ENCODE measurements around the gene ADGRG7.
"Not testable (repeated sequence)": the region's sequence is repeated elsewhere in the genome, so short reads cannot be mapped to it uniquely, and the experiment has no call there.

The ADGRG7 gene

DNA sequence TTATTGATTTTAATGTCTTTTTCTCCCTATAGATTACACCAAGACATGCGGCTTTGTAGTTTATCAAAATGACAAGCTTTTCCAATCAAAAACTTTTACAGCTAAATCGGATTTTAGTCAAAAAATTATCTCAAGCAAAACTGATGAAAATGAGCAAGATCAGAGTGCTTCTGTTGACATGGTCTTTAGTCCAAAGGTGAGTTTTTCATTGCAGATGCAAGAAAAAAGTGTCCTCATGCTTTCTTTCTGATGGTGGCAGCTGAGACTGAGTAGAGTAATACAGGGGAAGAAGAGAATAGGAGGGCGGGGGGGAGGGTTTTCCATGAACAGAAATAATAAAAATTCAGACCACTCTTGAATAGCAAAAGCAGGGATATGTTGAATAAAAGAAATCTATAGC lies 36.5 kb downstream of the ADGRG7 start:
- no peak for DNase-seq (ENCODE audit: low read depth)

DNA sequence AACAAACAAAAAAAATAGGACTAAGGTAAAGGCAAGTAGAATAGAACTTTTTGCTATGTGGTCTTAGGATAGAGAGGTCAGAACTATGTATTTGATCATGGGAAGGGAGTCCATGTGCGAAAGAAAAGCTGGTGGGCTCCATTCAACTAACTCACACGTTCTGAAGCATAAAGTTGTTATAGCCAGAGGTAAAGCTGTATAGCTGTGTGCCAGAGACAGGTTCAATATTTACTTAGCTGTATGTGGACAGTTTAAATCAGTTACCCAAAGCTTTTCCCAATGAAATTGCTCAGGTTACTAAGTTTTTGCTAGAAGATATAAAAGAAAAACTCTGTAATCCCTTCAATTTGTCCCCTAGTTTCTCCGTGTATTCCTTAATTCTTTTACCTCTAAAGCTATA lies 37.8 kb downstream of the ADGRG7 start:
- no peak for DNase-seq (ENCODE audit: low read depth)

DNA sequence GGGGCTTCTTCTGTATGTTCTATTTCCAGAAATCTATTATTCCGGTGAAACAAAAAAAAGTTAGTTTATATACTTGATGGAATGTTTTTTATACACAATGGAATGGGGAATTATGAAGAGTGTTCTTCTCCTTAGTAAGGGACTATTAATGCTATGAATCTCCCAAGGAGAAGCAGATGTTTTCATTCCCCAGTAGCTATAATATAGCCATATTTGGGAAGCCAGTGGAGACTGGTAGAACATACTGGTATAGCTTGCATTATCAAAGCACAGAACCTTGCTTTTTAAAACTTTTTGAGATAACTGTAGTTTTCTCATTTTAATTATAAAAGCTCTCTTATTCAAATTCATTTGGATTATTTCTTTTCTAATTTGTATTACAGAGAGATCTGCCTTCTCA lies 38.3 kb downstream of the ADGRG7 start:
- DNase-seq (ENCODE audit: low read depth): no peak

DNA sequence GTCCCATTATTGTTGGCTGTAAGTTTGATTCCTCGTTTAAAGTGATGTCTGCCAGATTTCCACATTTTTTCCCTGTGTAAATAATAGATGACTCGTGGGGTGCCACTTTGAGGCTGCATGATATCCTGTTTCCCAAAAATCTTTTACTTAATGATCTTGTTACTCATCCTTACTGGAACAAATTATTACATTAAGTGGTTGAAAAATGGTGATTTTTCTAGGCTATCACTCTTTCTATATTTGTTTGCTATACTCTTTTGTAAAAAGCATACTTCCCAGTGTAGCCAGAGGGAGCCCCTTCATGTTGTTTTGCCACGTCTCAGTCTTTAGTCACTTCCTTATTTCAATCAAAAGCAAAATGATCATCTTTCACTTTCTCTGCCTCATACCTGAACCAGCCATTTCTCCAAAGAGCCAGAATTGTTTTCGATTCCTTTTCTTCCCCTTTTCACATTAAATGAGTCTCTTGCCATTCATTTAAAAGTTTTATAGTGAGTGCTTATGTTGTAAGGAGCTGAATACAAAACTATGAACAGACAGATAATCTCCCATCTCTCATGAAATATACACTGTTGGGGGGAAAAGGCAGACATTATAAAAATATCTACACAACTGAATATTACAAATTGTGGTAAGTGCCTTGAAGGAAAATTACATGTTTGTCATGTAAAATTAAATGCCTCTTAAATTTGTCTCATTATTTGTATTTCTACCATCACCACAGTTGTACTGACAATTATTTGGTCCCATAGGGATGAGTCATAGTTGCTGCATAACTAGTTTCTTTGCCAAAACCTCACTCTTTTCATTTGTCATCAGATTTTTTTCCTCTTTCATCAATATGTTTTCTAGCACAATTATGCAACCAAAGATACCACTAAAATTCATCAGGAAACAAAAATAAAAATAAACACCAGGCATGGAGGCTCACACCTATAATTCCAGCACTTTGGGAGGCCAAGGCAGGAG lies 41.5 kb downstream of the ADGRG7 start:
- no peak for DNase-seq (ENCODE audit: low read depth)

DNA sequence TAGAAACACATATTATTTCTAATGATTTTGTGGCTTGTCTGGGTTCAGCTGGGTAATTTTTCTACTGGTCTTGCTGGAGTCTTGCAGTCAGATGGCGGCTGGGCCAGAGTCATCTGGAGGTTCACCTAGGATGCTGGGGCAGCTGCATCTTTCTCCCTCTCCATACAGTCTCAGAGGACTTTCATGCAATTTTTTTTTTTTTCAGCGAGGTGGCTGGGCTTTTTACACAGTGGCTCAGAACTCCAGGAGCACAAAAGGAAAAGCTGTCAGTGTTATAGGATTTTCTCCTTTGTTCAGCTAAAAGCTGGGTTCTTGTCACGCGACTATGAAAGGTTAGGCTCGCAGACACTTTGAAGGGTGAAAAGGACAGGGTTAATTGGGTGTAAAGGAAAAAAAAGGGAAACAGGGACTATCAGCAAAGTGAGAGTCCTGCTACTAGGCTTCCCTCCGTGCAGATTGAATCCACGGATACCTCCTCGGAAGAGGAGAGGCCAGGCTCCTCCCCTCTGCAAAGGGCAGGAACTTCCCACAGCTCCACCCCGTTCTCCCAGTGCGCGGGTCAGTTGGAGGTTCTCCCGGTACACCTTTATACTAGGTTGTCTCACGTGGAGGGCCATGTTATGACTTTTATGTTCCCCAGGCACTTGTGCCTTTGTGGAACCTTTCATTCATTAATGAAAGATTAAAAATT lies 44.3 kb downstream of the ADGRG7 start:
- no peak for DNase-seq (ENCODE audit: low read depth)

DNA sequence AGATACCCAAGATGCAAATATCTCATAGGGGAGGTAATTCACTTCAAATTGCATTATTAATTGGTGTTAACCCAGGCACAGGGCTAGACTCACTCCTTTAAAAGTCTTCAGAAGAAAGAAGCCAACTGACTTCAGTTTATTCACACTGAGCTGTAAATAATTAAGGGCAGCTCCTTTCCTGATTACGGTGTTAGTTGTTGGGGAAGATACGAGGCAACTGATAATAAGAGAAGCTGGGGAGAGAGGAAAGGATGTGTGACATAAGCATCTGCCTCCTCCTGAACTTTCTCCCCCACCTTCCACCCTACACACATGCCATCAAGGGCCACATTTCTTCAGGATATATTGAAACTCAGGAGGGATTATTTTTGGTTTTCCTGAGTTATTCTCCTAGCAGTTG lies 47.5 kb downstream of the ADGRG7 start:
- no peak for DNase-seq (ENCODE audit: low read depth)

DNA sequence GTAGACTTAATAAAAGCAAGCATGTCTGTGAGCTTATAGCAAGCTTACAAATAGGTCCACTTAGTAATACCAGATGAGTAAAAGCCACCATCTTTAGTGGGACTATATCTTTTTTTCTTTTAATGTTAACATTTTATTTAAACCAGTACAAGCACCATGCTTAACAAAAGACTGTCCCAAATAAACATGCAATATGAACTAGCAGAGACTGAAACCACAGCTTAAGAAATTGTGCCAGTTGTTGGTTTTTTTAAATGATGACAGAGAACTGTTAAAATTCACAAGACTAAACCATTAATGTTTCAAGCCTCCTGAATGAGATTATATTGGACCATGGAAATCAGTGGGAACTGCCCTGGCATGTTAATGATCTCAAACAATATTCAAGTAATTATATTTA lies 51.9 kb downstream of the ADGRG7 start:
- not testable (repeated sequence) for DNase-seq (ENCODE audit: low read depth)

DNA sequence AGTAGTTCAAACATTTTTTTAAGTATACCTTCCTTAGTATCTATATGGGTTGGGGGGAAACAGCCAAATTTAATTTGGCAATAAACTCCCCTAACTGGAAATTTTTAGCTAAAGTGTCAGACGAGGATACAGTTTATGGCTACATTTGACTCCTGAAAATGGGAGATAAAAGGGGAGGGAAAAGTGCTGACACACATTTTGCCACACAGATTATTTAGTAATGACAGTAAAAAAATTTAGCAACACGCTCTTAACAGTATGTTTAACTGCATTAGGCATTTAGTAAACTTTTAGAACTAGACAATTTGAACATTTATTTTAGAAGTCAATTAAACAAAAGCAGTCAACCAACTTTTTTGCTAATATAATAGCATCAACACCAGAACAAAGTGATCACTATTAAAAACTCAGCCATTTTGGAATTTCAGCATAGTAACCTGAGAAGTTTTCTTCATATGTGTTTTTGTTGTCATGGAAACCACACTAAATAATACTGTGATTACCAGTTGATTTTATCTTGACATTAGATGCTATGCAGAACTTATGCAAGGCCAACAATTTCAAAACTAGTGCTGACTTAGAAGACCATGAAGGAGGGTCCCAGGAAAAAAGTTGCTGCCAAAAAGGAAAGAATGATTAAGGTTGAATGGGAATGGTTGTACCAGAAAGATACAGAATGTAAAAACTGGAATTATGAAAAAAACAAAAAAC lies 52.9 kb downstream of the ADGRG7 start:
- no peak for DNase-seq (ENCODE audit: low read depth)

DNA sequence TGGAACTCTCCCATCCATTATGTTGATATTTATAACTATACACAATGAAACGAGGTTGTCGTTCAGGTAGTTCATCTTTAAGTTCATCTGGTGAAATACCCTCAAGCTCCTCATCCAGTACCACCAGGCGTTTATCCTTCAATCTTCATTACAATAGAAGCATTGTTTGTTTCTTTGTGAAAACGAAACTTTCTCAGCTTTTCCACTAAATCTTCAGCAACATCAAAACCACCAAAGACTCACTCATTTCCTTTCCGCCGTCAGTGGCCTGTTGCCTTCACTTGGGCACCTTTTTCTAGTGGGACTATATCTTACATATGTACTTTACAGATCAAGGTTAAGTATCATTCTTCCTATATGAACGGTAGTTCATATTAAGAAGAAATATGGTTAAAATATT lies 55.8 kb downstream of the ADGRG7 start:
- DNase-seq (ENCODE audit: low read depth): no peak

DNA sequence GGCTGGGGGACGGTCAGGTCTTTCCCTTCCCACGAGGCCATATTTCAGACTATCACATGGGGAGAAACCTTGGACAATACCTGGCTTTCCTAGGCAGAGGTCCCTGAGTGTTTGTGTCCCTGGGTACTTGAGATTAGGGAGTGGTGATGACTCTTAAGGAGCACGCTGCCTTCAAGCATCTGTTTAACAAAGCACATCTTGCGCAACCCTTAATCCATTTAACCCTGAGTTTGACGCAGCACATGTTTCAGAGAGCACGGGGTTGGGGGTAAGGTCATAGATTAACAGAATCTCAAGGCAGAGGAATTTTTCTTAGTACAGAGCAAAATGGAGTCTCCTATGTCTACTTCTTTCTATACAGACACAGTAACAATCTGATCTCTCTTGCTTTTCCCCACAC lies 57.3 kb downstream of the ADGRG7 start:
- DNase-seq (ENCODE audit: low read depth): not testable (repeated sequence)

DNA sequence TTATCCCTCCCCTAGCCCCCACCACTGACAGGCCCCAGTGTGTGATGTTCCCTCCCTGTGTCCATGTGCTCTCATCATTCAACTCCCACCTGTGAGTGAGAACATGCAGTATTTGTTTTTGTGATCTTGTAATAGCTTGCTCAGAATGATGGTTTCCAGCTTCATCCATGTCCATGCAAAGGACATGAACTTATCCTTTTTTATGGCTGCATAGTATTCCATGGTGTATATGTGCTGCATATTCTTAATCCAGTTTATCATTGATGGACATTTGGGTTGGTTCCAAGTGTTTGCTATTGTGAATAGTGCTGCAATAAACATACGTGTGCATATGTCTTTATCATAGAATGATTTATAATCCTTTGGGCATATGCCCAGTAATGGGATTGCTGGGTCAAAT lies 57.9 kb downstream of the ADGRG7 start:
- not testable (repeated sequence) for DNase-seq (ENCODE audit: low read depth)

DNA sequence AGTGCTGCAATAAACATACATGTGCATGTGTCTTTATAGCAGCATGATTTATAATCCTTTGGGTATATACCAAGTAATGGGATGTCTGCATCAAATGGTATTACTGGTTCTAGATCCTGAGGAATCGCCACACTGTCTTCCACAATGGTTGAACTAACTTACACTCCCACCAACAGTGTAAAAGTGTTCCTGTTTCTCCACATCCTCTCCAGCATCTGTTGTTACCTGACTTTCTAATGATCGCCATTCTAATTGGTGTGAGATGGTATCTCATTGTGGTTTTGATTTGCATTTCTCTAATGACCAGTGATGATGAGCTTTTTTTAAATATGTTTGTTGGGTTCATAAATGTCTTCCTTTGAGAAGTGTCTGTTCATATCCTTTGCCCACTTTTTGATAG lies 61.6 kb downstream of the ADGRG7 start:
- DNase-seq (ENCODE audit: low read depth): not testable (repeated sequence)

DNA sequence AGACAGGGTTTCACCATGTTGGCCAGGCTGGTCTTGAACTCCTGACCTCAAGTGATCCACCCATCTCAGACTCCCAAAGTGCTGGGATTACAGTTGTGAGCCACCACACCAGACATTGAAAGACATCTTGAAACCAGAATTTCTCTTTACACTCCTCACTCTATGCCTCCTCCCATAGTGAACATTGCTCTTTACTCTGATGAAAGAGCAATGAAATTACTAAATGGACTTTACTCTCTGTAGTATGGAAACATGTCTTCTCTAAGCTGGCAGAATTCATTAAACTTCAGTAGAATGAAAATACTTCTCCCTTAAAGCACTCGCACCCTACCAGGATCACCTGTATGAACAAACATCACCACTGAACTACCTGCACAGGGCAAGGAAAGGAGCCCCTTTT lies 72.1 kb downstream of the ADGRG7 start:
- no peak for DNase-seq (ENCODE audit: low read depth)

DNA sequence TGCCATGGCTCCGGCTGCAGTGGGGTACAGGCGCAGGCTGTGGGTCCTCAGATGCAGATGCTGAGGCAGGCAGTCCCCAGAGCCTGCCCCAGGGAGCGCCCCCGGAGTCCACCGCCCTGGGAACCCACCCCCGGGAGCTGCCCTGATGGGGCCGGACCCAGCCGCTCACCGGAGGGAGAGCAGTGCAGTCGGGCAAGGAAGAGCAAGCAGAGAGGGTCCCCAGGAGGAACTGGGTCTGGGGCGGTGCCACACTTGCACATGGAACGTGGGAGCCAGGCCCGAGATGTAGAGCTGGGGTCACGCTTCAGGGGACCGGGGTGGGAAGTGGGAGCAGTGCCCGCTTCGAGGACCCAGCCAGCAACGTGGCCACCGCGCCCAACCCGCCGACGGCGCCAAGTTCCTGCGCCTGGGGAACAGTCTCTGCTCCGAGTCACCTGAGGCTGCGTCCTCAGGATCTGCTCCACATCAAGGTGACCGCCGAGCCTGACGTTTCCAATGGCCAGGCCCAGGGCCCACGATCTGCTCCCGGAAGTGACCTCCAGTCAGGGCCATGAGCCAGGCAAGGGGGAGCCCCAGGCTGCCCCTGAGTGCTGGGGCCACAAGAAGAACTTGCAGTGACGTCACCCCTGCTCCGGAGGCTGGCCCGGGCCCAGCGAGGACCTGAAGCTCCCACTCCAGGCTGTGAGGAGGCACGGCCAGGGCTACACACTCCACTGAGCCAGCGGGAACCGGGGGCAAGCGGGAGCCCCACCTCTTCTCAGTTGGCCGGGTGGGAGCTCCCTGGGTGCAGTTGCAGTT lies 72.9 kb downstream of the ADGRG7 start:
- no peak for DNase-seq (ENCODE audit: low read depth)

DNA sequence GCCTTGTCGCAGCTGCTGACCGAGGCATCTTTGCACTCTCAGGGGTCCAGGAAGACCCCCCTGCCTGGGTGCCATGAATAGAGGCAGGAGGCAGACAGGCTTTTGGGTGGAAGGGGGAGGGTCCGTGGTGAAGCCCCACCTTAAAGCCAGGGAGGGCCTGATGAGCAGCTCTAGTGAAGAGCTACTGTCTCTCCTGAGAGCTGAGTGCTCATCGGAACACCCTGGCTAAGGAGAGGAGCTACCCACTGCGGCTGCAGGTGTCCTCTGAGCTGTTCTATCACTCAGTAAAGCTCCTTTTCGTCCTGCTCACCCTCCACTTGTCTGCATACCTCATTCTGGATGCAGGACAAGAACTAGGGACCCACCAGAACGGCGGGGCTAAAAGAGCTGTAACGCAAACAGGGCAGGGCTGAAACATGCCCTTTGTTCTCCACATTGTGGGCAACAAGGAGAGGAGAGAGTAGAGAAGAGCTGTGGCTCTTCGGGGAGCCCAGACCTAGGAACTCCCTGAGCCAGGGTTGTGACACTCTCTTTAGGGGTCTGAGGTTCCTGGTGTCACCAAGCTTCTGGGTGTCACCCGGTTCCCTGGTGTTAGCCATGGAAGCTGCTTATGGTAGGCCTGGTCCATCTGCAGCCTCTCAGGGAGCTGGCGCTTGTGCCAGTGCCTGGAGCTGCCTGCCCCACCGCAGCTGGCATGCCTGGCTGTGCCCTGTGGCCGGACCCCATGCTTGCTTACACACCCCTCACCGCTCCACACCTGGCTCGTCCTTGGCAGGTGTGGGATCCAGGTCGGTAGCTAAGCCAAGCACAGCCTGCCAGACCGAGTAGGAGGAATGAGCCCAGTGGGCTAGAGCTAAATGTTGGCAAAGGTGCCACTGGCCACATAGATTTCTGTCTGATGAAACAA lies 73.7 kb downstream of the ADGRG7 start:
- DNase-seq (ENCODE audit: low read depth): no peak

DNA sequence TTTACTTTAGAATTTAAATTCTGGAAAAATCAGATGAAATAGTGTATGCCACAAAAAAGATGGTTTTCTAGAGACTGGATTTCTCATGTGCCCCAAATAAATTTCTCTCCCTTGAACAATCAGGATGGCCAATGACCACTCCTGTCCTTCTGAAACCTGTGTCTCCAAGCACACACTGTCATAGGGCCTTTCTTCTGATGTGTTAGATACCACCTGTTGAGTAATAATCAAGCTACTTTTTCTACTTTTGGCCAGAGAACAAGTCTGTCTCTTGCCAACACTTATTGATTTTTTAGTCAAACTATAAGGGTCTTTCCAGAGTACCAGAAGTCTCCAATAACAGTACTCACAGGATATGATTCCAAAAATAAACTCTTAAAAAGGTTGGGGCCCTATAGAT lies 83.8 kb downstream of the ADGRG7 start:
- no peak for DNase-seq (ENCODE audit: low read depth)

DNA sequence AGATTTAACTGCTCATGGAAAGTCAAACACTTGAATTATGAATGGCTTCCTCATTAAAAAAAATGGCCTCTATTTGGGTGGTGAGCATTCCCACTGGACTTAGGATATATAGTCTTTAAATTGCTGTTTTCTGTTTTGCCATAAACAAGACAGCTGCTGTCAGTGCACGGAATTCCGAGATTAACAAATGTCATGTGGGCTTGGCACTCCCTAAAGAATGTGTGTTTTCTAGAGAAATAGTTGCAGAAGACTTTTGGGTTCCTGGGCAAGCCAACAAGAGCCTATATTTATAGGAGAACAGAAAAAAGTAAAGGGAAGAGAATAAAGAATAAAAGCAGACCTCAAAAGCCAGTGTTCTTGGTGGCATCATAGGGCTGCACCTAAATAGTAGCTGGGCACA lies 86.3 kb downstream of the ADGRG7 start:
- DNase-seq (ENCODE audit: low read depth): no peak

DNA sequence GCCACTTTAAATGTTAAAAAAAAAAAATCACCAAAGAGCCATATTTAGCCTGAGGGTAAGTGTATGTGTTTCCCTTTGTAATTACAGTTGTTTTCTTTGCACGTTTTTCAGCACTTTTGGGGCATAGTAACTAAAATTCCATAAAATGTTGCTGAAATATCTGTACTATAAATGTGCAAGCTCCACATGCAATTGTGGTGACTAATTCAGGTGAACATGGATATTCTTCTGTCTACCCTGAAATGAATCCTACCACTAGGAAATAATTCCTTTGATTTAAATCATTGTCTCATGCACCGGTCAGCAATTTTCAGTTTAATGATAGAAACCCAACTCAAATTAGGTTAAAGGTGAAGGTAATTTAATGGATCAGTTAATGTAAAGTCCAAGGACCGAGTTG lies 86.8 kb downstream of the ADGRG7 start:
- DNase-seq (ENCODE audit: low read depth): no peak

DNA sequence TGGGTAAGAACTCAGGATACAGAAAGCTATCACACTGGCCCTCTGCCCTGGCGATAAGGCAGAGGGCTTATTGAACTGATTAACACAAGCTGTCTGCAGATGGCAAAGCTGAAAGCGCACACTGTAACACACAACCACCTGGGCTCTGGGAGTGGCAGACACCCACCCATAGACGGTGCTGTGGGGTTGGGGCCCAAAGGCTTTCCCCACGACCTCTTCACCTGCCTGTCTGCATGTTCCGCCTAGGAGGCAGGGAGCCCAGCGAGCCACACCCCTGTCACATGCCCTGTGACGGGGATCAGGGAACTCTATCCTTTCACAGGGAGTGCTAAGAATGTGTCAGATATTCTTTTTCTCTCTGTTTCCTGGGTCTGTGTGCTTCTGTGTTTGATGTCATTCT lies 87.8 kb downstream of the ADGRG7 start:
- no peak for DNase-seq (ENCODE audit: low read depth)

DNA sequence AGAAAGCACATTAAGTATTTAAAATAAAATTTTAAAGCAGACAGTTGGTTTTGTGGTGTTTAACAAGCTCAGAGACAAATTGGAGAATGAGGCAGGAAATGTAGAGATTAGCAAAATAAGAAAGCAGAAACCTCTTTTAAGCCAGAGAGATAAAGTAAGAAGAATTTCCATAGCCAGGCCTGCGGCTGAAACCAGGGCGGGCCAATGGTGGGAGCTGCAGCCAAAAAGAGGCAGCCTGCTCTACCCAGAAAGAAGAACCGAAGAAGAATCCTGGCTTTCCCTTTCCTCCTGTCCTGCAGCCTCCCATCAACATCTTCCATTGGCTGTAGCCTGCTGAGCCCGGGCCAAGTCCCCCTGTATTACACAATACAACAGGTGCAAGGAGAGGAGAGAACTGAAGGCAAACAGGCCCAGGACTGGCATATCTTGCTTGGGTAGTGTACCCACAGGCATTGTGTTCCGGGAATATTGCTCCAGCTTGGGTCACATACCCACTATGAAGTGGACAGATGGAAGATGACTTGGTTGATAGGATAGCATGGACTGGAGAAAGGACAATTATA lies 88.4 kb downstream of the ADGRG7 start:
- DNase-seq (ENCODE audit: low read depth): no peak

DNA sequence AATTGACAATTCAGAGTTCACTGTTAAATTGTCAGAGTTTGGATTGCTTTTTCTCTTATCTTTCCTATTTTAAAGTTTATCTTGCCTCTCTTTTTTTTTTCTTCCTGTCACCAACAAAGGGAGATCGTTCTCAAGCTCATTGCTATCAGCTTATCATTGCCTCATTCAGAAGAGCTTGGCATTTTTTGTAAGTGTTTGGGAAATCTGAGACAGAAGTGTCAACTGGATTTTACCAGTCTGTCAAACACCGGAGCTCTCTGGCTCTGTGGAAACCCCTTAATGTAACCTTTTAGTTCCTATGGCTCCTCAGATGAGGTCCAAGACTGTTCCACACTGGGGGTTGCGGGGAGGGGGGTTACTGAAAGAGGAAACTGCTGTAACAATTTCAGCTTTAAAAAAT lies 89.3 kb downstream of the ADGRG7 start:
- no peak for DNase-seq (ENCODE audit: low read depth)

All from stimulated activated CD8-positive, alpha-beta memory T cell treated with anti-CD3 and anti-CD28 coated beads, Interleukin-7, amount 100 ng/mL, for 24 hours (primary cell).